Stimulated activated CD4-positive, alpha-beta T cell treated with anti-CD3 and anti-CD28 coated beads, Interleukin-4, amount 100 ng/mL, for 4 hours (primary cell): ENCODE data around the gene CCDC106.

Experiments used
- DNase-seq, 2 experiments: peaks; one replicate each; pipeline ENCODE4 v3.0.0-alpha.2; 2020

CCDC106 gene

DNA sequence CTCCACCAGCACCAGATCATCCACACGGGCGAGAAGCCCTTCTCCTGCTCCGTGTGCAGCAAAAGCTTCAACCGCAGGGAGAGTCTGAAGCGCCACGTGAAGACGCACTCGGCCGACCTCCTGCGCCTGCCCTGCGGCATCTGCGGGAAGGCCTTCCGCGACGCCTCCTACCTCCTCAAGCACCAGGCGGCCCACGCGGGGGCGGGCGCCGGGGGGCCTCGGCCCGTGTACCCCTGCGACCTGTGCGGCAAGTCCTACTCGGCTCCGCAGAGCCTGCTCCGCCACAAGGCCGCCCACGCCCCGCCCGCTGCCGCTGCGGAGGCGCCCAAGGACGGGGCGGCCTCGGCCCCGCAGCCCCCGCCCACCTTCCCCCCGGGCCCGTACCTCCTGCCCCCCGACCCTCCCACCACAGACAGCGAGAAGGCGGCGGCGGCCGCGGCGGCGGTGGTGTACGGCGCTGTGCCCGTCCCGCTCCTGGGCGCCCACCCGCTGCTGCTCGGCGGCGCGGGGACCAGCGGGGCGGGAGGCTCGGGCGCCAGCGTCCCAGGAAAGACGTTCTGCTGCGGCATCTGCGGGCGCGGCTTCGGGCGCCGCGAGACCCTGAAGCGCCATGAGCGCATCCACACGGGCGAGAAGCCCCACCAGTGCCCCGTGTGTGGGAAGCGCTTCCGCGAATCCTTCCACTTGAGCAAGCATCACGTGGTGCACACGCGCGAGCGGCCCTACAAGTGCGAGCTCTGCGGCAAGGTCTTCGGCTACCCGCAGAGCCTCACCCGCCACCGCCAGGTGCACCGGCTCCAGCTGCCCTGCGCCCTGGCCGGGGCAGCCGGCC lies 33.1 kb upstream of the CCDC106 start:
- DNase-seq, result no peak

DNA sequence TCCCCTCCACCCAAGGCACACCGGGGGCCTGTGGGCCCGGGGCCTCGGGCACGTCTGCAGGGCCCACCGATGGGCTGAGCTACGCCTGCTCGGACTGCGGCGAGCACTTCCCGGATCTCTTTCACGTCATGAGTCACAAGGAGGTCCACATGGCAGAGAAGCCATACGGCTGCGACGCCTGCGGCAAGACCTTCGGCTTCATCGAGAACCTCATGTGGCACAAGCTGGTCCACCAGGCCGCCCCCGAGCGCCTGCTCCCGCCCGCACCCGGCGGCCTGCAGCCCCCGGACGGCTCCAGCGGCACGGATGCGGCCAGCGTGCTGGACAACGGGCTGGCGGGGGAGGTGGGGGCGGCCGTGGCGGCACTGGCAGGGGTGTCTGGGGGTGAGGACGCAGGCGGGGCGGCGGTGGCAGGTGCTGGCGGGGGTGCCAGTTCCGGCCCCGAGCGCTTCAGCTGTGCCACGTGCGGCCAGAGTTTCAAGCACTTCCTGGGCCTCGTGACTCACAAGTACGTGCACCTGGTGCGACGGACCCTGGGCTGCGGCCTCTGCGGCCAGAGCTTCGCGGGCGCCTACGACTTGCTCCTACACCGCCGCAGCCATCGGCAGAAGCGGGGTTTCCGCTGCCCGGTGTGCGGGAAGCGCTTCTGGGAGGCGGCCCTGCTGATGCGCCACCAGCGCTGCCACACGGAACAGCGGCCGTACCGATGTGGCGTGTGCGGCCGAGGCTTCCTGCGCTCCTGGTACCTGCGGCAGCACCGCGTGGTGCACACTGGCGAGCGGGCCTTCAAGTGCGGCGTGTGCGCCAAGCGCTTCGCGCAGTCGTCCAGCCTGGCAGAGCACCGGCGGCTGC lies 32.2 kb upstream of the CCDC106 start:
- DNase-seq, result no peak

DNA sequence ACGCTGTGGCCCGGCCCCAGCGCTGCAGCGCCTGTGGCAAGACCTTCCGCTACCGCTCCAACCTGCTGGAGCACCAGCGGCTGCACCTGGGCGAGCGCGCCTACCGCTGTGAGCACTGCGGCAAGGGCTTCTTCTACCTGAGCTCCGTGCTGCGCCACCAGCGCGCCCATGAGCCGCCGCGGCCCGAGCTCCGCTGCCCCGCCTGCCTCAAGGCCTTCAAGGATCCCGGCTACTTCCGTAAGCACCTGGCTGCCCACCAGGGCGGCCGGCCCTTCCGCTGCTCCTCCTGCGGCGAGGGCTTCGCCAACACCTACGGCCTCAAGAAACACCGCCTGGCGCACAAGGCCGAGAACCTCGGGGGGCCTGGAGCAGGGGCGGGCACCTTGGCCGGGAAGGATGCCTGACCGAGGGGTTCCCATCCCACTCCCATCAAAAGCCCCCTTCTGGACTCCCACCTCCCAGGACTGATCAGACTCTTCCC lies 31.6 kb upstream of the CCDC106 start:
- DNase-seq, result no peak

DNA sequence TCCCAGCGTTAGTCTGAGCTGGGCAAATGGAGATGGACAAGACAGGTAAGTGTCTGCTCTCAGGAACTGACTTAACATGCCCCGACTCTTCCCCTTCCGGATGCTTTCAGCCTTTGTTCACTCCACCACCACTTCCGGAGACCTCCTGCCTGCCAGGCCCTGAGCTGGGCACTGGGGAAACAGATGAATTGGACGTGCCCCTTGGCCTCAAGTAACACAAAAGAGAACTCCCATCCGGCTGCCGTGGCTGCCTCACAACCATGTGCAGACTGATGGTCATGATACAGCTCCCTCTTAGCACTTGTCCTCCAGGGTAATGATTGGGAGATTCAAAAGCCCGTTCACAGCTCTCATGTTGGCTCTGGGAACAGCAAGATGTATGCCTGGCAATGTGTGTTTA lies 30.6 kb upstream of the CCDC106 start:
- no peak for DNase-seq

DNA sequence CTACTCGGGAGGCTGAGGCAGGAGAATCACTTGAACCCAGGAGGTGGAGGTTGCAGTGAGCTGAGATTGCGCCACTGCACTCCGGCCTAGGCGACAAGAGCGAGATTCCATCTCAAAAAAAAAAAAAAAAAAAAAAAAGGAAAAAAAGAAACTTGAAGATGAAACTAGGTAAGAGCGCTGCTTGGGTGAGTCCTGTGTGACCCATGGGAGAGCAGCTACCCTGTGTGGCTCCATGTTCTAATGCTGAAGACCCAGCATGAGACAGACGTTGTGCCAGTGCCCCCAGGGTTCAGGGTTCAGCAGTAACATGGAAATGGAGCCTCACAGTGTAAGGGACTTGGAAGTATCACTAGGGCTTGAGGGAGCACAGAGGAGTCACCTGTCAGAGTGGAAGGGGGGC lies 29.6 kb upstream of the CCDC106 start:
- DNase-seq, result no peak

DNA sequence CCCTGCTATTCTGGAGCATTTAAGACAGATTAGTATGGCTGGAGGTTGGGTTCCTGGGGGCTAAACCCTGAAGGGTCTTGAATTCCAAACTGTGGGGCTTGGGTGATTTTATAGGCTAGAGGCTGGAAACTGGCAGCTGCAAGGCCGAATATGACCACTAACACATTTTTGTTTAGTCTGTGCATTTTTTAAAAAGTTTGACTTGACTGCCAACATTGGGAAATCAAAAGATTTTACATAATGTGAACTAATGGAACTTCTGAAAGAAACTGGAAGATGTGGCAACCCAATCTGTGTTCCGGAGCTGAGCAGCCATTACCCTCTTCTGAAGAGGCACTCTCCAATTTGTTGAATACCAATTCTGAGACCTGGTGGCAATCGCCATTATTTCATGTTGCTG lies 28.7 kb upstream of the CCDC106 start:
- no peak for DNase-seq

DNA sequence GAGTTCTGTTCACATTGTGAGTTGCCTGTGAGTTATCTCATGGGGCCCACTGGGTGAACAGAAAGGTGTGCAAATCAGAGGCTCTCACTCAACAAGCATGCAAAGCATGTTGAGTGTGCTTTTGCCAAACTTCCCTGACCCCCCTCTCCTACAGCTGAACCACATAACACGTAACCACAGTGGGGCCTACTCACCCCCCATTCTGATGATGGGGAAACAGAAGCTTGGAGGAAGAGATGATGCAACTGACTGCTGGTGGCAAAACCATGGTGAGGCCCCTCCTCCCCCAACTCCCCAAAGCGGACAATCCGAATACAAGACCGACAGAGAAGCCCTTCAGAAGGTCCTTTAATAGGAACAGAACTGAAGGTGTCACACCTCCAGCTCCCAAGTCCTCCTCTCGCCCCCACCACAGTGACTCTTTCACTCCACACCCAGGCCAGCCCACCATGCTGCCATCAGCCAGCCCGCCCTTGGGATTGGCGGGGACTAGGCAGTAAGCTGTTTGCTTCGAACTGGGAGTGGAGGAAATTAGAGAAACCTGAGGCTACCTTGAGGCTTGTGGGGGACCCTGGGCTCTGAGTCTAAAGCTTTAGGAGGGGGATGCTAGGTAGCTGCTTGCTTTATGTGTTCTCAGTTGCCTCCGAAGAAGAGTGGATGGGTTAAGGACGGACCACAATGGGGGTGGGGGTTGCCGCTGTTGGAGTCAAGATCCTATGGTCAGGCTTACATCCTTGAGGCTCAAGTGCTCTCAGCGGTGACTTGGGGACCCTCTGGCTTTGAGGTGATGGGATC lies 27.4 kb upstream of the CCDC106 start:
- DNase-seq, result peak in 1 of 2 experiments; percentile 36

DNA sequence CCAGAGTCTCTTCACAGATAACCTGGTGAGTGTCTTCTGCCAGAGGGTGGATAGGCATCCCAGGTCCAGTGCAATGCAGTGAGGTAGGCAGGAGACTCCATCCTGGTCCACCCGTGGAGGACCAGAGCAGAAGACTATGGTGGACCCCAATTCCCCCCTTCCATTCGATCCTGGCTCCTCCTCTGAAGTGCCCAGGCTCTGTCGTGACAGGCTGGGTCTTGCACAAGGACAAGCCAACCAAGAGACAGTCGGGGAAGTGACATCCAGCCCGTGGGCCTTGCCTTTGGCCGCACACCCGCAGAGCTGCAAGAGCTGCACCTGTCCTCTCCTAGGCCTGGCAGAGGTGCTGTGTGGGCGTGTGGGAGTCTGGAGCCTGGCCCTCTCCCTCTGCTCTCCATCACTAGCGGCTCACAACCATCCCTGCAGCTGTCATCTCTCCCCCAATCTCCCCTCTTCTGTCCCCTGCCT lies 26.8 kb upstream of the CCDC106 start:
- no peak for DNase-seq

DNA sequence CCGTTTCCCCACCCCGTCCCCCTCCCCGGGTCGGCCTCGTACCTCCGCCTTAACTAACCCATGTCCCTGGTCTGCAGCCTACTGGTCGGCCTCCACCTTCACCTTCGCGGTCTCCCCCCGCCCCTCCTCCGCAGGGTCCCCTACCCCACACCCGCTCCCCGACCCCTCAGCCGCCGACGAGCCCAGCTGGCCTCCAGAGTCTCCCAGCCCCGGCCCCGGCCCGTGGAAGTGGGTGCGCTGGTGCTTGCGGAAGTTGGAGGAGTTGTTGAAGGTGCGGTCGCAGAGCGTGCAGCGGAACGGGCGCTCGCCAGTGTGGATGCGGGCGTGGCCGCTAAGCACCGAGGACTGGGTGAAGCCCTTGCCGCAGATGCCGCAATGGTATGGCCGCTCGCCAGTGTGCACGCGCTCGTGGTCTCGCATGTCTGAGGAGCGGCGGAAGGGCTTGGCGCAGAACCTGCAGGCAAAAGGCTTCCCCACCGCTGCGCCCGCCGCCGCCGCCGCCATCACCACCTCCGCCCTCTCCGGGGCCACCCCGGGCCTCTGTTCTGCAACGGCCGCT lies 26.3 kb upstream of the CCDC106 start:
- no peak for DNase-seq

DNA sequence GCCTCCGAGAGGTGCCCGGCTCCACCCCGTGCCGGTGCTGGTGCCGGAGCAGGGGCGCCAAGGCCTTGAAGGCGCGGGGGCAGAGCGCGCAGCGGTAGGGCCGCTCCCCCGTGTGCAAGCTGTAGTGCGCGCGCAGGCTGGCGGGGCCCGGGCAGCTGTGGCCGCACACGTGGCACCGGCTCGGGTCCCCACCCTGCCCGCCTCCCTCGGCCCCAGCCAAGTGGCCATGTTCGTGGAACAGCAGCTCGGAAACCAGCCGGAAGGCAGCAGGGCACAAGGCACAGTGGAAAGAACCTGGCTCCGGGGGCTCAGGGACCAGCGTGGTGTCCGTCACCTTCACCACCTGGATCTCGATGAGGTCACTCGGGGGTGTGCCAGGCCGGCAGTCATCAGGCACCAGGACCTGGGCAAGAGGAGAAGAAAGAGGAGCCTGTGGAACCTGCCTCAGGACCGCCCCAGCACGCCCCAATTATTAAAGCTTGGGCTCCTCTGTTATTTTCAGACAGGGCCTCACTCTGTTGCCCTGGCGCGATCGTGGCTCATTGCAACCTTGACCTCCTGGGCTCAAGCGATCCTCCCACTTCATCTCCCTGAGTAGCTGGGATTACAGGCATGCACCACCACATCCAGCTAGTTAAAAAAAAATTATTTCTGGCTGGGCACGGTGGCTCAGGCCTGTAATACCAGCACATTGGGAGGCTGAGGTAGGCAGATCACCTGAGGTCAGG lies 25.6 kb upstream of the CCDC106 start:
- no peak for DNase-seq

DNA sequence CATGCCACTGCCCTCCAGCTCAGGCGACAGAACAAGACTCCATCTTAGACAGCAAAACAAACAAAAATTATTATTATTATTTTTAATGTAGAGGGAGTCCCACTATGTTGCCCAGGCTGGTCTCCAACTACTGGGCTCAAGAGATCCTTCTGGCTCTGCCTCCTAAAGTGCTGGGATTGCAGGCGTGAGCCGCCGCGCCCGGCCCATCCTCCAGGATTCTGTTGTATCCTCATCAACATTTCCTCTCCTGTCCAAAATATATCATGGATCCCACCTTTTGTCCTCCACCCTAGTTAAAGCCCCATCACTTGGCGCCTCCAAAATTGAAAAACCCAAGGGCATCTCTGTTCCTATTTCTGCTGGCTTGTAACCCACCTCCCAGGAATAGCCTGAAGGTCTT lies 24.9 kb upstream of the CCDC106 start:
- no peak for DNase-seq

DNA sequence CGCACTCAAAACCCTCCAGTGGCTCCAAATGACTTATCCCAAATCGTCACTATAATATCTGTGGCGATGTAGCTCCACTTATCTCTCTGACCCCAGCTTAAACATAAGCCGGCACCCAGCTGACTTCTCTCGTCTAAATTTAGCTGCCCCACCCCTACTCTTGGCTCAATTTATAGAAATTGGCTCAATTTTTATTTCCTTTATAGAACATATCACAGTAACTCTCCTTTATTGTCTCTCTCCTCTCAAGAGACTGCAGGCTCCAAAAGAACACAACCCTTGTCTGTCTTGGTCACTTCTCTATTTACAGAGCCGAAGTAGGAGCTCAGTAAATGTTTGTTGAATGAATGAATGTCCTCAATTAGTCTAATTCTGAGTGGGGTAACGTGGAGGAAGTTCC lies 24.5 kb upstream of the CCDC106 start:
- no peak for DNase-seq

DNA sequence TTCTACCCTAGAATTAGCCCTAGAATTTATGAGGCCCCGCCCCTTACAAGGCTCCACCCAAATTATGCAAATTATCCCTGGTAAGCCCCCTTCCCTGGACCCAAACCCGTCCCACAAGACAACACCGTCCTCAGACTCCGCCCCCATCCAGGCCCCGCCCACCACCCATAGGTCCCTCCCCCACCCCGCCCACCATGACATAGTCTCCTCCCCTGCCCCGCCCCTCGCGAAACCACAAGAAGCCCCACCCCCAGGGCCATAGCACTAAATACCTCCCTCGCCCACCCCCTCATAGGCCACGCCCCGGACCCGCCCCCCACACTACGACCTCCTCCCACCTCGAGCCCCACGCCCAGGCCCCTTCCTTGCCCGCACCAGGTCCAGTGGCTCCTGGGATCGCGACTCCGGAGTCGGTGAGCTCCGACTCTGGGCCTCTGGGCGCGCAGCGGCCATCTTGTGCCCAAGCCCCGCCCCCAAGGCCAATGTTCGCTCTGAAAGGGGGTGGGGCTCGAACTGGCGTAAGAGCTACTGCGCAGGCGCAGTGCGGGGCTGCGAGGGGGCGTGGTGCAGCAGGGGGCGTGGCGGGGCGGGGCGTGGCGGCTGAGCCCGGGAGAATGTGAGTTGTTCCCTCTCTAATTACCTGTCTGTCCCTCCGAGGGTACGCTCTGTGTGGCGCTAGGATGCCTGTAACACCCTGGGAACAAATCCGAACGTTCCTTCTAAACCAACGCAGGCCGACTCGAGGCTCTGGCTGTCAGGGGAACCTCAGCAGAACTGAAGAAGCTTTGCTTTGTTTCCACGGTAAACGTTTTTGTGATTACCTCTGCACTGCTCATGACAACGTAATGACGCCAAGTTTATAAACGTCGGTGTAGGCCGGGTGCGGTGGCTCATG lies 23.7 kb upstream of the CCDC106 start, which contains the start of gene ZNF784:
TSS of gene ZNF784 (minus strand) at position 458 of the 895 bp plus-strand sequence. CDS start at position 453, 5 bp downstream.
- DNase-seq, result peak; percentile 89 to 96

DNA sequence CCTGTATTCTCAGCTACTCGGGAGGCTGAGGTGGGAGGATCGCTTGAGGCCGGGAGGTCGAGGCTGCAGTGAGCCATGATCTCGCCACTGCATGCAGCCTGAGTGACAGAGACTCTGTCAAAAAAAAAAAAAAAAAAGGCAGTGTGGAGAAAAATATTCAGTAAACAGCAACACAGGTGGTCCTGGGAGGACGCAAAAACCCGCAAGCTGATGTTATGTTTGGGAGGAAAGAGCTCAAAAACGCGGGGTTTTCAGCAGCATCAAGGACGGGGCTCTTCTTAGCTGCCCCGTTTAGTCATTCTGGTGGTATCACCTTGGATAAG lies 23.0 kb upstream of the CCDC106 start:
- no peak for DNase-seq

DNA sequence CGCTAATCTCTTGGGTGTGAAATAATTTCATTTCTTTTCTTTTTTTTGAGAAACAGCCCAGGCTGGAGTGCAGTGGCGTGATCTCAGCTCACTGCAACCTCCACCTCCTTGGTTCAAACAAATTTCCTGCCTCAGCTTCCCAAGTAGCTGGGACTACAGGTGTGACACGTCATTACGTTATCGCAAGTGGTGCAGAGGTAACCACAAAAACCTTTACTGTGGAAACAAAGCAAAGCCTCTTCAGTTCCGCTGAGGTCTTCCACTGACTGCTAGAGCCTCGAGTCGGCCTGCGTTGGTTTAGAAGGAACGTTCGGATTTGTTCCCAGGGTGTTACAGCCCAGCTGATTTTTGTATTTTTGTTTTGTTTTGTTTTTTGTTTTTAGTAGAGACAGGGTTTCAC lies 21.7 kb upstream of the CCDC106 start:
- DNase-seq, result peak in 1 of 2 experiments; percentile 66

DNA sequence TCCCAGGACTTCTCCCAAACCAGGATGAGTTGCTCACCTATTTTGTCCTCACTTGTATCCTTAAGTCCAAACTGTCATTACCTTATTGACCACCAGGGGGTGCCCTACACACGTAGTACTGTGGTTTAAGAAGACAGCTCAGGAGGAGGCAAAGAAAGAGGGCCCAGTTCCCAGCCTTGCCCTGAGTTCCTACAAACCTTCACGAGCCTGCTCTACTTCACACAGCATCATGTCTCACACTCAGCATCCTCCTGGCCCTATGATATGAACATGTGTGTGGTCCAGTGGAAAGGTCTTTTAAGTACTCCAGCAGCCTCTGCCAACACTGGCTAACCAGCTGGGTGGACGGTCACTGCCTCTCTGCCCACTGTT lies 15.6 kb upstream of the CCDC106 start:
- peak; percentile 70 to 80 for DNase-seq

DNA sequence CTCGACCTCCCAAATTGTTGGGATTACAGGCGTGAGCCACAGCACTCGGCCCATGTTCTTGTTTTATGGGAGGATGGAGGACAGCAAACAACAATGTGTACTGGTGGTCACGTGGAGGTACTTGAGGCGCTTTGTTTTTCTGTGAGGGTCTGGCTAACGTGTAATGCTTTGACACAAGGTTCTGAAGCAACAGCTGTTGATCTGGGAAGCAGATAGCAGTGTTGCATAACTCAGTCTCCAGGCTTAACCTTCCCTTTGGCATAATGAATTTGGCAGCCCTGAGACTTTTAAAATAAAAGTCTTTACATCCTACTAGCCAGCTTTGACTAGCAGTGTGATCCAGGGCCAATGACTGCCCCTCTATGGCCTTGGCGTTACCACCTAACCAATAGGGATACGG lies 14.2 kb upstream of the CCDC106 start:
- no peak for DNase-seq

DNA sequence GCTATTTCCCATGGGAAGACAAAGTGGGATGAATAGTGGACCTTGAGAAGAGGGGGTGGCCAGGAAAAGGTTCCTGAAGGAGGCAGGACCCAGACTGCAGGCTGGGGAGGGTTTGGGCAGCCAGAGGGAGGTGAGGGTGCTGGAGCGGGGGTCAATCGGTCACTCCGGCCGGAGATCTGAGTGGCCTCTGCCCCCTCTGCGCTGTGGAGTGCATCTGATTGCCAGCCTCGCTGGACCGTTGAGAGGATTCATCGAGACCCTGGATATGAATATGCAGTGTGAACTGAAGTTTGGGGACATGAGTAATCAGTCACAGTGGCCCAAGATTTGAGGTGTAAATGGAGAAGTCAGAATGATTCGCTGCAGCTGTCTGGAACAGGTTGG lies 12.7 kb upstream of the CCDC106 start:
- no peak for DNase-seq

DNA sequence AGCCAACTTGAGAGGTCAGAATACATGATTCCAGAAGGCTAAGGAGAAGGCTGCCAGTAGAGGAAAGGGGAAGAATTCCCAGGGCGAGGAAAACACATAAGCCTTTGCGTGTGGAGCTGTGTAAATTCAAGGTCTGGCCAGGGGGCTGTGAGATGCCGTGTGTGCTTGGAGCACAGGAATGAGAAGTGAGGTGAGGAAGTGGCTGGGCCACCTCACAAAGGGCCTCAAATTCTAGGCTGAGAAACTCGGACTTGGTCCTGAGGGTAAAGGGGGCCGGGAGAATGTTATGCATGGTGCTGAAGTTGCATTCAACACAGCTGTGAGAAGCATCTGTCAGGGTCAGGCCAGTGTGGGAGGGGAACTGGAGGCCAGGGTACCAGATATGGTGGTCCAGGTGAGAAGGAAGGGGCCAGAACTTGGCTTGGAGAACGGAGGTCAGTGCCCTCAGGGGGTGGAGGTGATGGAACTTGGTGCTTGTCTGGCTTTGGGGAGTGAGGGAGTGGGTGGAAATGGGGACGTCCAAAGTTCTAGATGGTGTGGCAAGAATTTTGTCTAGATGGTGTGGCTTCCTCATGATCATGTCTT lies 12.1 kb upstream of the CCDC106 start:
- no peak for DNase-seq

DNA sequence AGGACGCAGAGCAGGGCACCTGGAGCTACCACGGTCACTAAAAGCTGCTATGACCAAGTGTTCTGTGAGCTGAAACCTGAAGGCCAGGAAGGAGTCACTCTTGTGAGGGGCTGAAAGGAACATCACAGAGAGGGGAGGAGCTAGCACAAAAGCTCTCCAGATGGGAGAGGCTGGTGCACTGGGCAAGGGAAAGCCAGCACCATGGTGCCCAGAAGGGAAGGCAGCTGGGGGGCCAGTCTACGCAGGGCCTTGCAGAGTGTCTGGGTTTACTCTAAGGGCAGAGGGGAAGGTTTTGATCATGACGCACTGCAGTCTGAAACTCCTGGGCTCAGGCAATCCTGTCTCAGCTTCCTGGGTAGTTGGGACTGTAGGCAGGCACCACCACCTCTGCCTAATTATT lies 11.3 kb upstream of the CCDC106 start:
- DNase-seq, result no peak

DNA sequence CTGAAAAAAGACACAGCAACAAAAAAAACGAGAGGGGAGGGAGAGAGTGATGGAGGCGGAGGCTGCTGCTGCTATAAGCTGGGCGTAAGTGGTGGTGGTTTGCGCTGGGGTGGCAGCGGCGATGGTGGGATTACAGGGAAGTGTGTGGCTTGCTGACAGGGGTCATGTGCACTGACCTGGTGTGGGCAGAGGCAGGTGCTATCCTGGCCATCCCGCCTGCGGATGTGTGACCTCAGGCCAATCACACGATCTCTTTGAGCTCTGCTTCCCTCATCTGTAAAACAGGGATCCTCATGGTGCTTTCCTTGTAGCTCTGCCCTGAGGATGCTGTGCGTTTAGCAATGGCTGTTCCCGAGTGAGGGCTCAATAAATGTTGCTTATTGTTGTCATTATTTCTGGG lies 10.5 kb upstream of the CCDC106 start:
- DNase-seq, result no peak
